Tibial artery (tissue), 4 donors: ENCODE measurements around the gene MBD3L5.
"Not testable (repeated sequence)": the region's sequence is repeated elsewhere in the genome, so short reads cannot be mapped to it uniquely, and the experiment has no call there.

Experiments
- DNase-seq, 2 donors: peaks; one replicate each; pipeline ENCODE4 v3.0.0-alpha.2; 2019
- H3K27ac ChIP-seq, 2 donors: fragments of 200-600 bp; sonication (generic) in 1 of 2; 1 replicate in 1 of 2; 2 replicates in 1 of 2; pipeline ENCODE4 v1.5.1; 2018 to 2019; ENCODE audit warnings: mild to moderate bottlenecking in 1 of 2
- H3K27me3 ChIP-seq, 2 donors: fragments of 200-600 bp; sonication (generic) in 1 of 2; one replicate each; pipeline versions ENCODE4 v1.5.1 to v1.6.0; 2016 to 2019
- H3K36me3 ChIP-seq, 3 donors: fragments of 200-600 bp; sonication (generic) in 2 of 3; one replicate each; pipeline ENCODE4 v1.5.1; 2016 to 2019; ENCODE audit warnings: mild to moderate bottlenecking in 2 of 3
- H3K4me1 ChIP-seq, 4 donors: fragments of 200-600 bp; sonication (generic) in 2 of 4; 1 replicate in 3 of 4; 2 replicates in 1 of 4; pipeline ENCODE4 v1.5.1; 2016 to 2019
- H3K4me3 ChIP-seq, 2 donors: fragments of 200-600 bp; sonication (generic) in 1 of 2; 1 replicate in 1 of 2; 2 replicates in 1 of 2; pipeline ENCODE4 v1.5.1; 2018 to 2019; ENCODE audit warnings: mild to moderate bottlenecking in 2 of 2
- H3K9me3 ChIP-seq, 3 donors: fragments of 200-600 bp; sonication (generic) in 1 of 3; one replicate each; pipeline ENCODE4 v1.5.1; 2016 to 2019
- CTCF ChIP-seq, 2 experiments: fragments of 200-600 bp in 1 of 2; fragments of 450-650 bp in 1 of 2; IDR thresholded peaks; one replicate each; pipeline ENCODE4 v1.5.1; 2017 to 2019; ENCODE audit warnings: antibody characterized with exemption in 2 of 2, mild to moderate bottlenecking in 1 of 2, moderate library complexity in 1 of 2
- intact Hi-C: fragments of 100-400 bp; cut with DNase I; formaldehyde crosslinking; loops from one replicate; pipeline ENCODE4 v1.15.0; 2023; ENCODE audit warnings: low total_unique reads

Gene MBD3L5

DNA sequence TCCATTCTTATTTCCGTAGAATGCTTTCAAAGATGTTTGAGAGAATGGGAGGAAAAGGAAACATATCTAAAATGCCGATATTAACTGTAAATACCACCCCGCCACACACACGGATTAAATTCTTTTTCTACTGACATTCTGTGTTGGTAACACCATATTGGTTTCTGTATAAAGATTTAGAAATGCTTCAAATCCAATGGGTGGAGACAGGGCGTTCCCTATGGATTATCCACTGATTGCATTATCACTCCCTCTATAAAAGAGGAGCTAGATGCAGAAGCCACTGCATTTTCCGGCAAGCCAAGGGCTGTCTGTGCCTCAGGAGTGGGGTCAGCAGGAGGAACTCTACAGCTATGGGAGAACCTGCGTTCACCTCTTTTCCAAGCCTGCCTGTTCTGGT lies 18.6 kb downstream of the MBD3L5 start, which contains the start of gene MBD3L2:
Gene MBD3L2 (plus strand): TSS at position 301 of the 400 bp plus-strand sequence. CDS start 53 bp downstream, at position 354.
- H3K4me3 ChIP-seq, H3K9me3 ChIP-seq, H3K36me3 ChIP-seq, H3K4me1 ChIP-seq, DNase-seq, H3K27me3 ChIP-seq, H3K27ac ChIP-seq, intact Hi-C loops: not testable (repeated sequence)

GRCh38 chr19:7051421-7051820 lies 21.0 kb downstream of the MBD3L5 start:
- H3K9me3 ChIP-seq, H3K27ac ChIP-seq, DNase-seq, H3K36me3 ChIP-seq, intact Hi-C loops, H3K4me1 ChIP-seq, H3K27me3 ChIP-seq, H3K4me3 ChIP-seq: not testable (repeated sequence)

GRCh38 chr19:7052896-7053295 lies 22.5 kb downstream of the MBD3L5 start:
- intact Hi-C loops, DNase-seq, H3K4me3 ChIP-seq, H3K36me3 ChIP-seq, H3K9me3 ChIP-seq, H3K27ac ChIP-seq, H3K4me1 ChIP-seq, H3K27me3 ChIP-seq: not testable (repeated sequence)

DNA sequence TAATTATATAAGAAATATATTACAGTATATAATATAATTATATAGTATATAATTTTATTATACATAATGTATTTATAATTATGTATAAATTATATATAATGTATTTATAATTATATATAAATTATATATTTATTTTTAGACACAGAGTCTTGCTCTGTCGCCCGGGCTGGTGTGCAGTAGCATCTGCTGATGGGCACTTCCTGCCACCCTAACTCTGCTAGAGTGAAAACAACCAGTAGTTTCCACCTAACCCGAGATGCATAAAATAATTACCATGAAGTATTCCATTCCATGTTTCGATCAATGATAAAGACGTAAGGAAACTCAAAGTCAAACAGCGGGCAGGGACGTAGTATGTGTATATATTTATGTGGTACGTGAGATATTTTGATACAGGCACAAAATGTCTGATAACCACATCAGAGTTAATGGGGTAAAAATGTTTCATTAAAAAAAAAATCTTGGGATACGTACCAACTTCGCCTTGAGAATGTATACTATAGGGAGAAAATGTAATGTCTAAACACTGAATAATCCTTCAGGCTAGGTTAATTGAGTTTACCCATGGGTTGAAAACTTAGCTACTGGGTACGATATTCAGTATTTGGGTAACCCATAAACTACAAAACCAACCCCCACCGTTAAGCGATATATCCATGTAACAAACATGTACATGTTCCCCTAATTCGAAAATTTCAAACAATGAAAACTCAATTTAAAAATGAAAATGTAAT lies 24.4 kb downstream of the MBD3L5 start:
- H3K9me3 ChIP-seq, DNase-seq, H3K4me1 ChIP-seq, H3K4me3 ChIP-seq, H3K27ac ChIP-seq, H3K27me3 ChIP-seq, intact Hi-C loops, H3K36me3 ChIP-seq: not testable (repeated sequence)

DNA sequence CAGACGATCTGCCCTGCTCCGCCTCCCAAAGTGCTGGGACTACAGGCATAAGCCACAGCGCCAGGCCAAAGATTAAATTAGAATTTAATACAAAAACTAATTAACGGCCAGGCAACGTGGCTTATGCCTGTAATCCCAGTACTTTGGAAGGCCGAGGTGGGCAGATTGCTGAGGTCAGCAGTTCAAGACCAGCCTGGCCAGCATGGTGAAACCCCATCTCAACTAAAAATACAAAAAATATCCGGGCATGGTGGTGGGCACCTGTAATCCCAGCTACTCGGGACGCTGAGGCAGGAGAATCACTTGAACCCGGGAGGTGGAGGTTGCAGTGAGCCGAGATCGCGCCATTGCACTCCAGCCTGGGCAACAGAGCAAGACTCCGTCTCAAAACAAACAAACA lies 25.3 kb downstream of the MBD3L5 start:
- H3K27ac ChIP-seq, H3K36me3 ChIP-seq, H3K9me3 ChIP-seq, H3K27me3 ChIP-seq, H3K4me3 ChIP-seq, H3K4me1 ChIP-seq, intact Hi-C loops, DNase-seq: not testable (repeated sequence)

- intact Hi-C loops, H3K27ac ChIP-seq, H3K27me3 ChIP-seq, H3K9me3 ChIP-seq, H3K4me1 ChIP-seq, H3K36me3 ChIP-seq, H3K4me3 ChIP-seq, DNase-seq: not testable (repeated sequence)
Observed at GRCh38 chr19:7056371-7056770, 26.0 kb downstream of the MBD3L5 start.

DNA sequence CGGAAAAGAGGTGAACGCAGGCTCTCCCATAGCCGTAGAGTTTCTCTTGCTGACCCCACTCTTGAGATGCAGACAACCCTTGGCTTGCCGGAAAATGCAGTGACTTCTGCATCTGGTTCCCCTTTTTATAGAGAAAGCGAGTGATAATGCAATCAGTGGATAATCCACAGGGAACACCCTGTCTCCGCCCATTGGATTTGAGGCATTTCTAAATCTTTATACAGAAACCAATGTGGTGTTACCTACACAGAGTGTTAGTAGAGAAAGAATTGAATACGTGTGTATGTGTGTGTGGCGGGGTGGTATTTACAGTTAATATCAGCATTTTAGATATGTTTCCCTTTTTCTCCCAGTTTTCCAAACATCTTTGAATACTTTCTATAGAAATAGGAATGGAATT lies 28.2 kb downstream of the MBD3L5 start, which contains the start of gene MBD3L3:
Gene MBD3L3 (minus strand): TSS at position 101 of the 400 bp plus-strand sequence. CDS start 71 bp downstream, at position 30.
- DNase-seq, H3K36me3 ChIP-seq, intact Hi-C loops, H3K4me1 ChIP-seq, H3K4me3 ChIP-seq, H3K27me3 ChIP-seq, H3K9me3 ChIP-seq, H3K27ac ChIP-seq: not testable (repeated sequence)

DNA sequence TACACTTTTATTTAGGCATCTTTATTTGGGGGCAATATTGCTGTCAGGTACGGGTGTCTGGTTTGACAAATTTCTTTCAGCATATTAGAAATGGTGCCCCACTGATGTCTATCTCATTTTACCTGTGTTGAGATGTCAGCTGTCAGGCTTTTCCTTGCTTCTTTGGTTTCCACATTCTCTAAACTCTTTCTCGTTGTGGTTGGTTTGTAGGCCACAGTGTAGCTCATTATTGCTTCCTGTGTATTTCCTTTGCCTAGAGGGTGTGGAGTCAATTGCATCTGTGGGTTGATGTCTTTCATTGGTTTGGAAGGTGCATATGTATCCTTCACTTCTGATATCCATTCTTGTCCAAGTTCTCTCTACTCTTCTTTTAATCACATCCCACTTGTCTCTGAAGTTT lies 29.6 kb downstream of the MBD3L5 start:
- H3K4me1 ChIP-seq, H3K4me3 ChIP-seq, intact Hi-C loops, H3K27ac ChIP-seq, H3K27me3 ChIP-seq, DNase-seq, H3K36me3 ChIP-seq, H3K9me3 ChIP-seq: not testable (repeated sequence)

GRCh38 chr19:7063339-7063738 lies 33.0 kb downstream of the MBD3L5 start:
- no peak for TF ChIP-seq CTCF (IDR thresholded peaks at IDR 0.05)
- H3K27me3 ChIP-seq: no peaks in the 10 kb centered on the region
- H3K9me3 ChIP-seq: no peaks in the 10 kb centered on the region
- no peak overlapping the region for H3K27ac ChIP-seq
- intact Hi-C loops: no loop called here
- H3K4me1 ChIP-seq: no peaks in the 10 kb centered on the region
- no peak for DNase-seq
- H3K4me3 ChIP-seq: no peak overlapping the region
- no peaks in the 10 kb centered on the region for H3K36me3 ChIP-seq
